Measurements from ENCODE around the gene ARHGEF2. TPM values are rescaled to one million over a fixed set of nuclear protein-coding genes. Genes with fewer than 3 reads are reported as not detected.

ARHGEF2 gene
- total and polyA plus RNA-seq, 2 donors (not counting 1 experiment from before 2014, with no cell fraction given), result 103 to 276 TPM

GRCh38 chr1:155919801-155920200, 58.5 kb downstream of the ARHGEF2 start:
- Histone ChIP-seq H2AFZ (ENCODE audit: low read length) (no peak overlapping the region), H3K9me3 (ENCODE audit: control insufficient read depth, insufficient read depth, low read depth, low read length) (no peaks in the 10 kb centered on the region), H4K20me1 (ENCODE audit: control insufficient read depth, extremely low read depth, insufficient read depth, low read length) (no peaks in the 10 kb centered on the region), H3K4me2 (ENCODE audit: extremely low read depth, insufficient read depth, low read length) (no peak overlapping the region), H3K27ac (ENCODE audit: insufficient read depth, low read length) (no peak overlapping the region), H3K27me3 (ENCODE audit: control insufficient read depth, insufficient read depth, low read length) (no peaks in the 10 kb centered on the region), H3K4me1 (ENCODE audit: control insufficient read depth, extremely low read depth, insufficient read depth, low read length) (no peaks in the 10 kb centered on the region), H3K36me3 (ENCODE audit: control insufficient read depth, insufficient read depth, low read length) (peaks cover 15% of the 10 kb centered on the region), H3K4me3 (replicated peaks in 1 of 4; ENCODE audit: control extremely low read depth in 1 of 4, insufficient read depth in 1 of 4, low read depth in 3 of 4, low read length in 4 of 4) (no peak overlapping the region), H3K79me2 (ENCODE audit: control insufficient read depth, insufficient read depth, low read length) (peaks cover 7% of the 10 kb centered on the region), H3K9ac (ENCODE audit: insufficient read depth, low read length) (no peak overlapping the region)
- TF ChIP-seq EZH2 (IDR thresholded peaks at IDR 0.05; ENCODE audit: low read length, missing control alignments), result no peak
- no peak for TF ChIP-seq CTCF (conservative IDR thresholded peaks at IDR 0.05 in 1 of 2, IDR thresholded peaks at IDR 0.05 in 1 of 2; ENCODE audit: low read depth in 1 of 2, low read length in 2 of 2)
- DNase-seq (ENCODE audit: low read depth in 2 of 2), result no peak

GRCh38 chr1:155918660-155919059, 59.7 kb downstream of the ARHGEF2 start:
- Histone ChIP-seq H3K9ac (ENCODE audit: insufficient read depth, low read length) (no peak overlapping the region), H3K36me3 (ENCODE audit: control insufficient read depth, insufficient read depth, low read length) (peaks cover 17% of the 10 kb centered on the region)

DNA sequence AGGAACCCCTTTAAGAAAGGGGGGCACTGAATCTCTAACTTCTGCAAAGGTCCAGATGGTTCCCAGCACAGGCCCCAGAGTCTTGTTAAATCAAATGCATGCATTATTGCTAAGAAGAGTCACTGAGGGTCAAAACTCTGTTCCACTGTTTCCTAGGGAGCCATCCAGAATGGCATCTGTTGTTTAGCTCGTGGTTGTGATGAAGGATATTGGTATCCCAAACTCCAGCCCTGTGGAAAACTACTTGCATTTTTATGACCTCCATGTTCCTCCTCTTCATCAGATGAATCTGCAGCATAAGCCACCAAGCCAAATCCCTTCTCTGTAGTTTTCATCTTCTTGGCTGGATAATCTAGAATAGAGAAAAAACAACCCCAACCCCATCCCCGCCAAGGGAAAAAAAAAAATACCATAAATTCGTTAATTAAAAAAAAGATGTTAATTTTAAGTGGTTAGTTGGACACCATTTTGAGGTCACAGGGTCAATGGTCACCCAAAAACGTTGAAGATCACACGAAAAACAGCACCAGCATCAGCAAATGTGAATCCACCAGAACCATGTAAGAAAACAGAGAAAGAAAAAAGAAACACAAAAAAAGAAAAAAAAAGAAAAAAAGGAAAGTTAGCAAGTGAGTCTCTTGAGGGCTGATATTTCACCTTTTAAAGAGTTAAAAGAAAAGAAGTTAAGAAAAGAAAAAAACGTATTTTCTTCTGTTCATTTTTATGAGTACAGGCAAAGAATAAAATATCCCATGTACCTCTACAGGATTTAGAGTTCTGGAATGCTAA, 64.2 kb downstream of the ARHGEF2 start:
- Histone ChIP-seq H3K79me2 (ENCODE audit: control insufficient read depth, insufficient read depth, low read length) (peaks cover 14% of the 10 kb centered on the region), H3K27ac (ENCODE audit: insufficient read depth, low read length) (peak overlapping the region; percentile 69), H3K9ac (ENCODE audit: insufficient read depth, low read length) (no peak overlapping the region), H3K4me2 (ENCODE audit: extremely low read depth, insufficient read depth, low read length) (peak overlapping the region; percentile 18), H3K27me3 (ENCODE audit: control insufficient read depth, insufficient read depth, low read length) (no peaks in the 10 kb centered on the region), H2AFZ (ENCODE audit: low read length) (no peak overlapping the region), H4K20me1 (ENCODE audit: control insufficient read depth, extremely low read depth, insufficient read depth, low read length) (no peaks in the 10 kb centered on the region), H3K4me3 (replicated peaks in 1 of 4; ENCODE audit: control extremely low read depth in 1 of 4, insufficient read depth in 1 of 4, low read depth in 3 of 4, low read length in 4 of 4) (no peak overlapping the region), H3K9me3 (ENCODE audit: control insufficient read depth, insufficient read depth, low read depth, low read length) (no peaks in the 10 kb centered on the region), H3K36me3 (ENCODE audit: control insufficient read depth, insufficient read depth, low read length) (peaks cover 12% of the 10 kb centered on the region), H3K4me1 (ENCODE audit: control insufficient read depth, extremely low read depth, insufficient read depth, low read length) (peaks cover 6% of the 10 kb centered on the region)
- no peak for TF ChIP-seq CTCF (conservative IDR thresholded peaks at IDR 0.05 in 1 of 2, IDR thresholded peaks at IDR 0.05 in 1 of 2; ENCODE audit: low read depth in 1 of 2, low read length in 2 of 2)
- TF ChIP-seq EZH2 (IDR thresholded peaks at IDR 0.05; ENCODE audit: low read length, missing control alignments), result no peak
- DNase-seq (ENCODE audit: low read depth in 2 of 2), result peak; percentile 44 to 58

More at GRCh38 chr1:155918660-155919059, 59.7 kb downstream of the ARHGEF2 start:
- H3K79me2 ChIP-seq (ENCODE audit: control insufficient read depth, insufficient read depth, low read length), result peaks cover 7% of the 10 kb centered on the region
- H3K27ac ChIP-seq (ENCODE audit: insufficient read depth, low read length), result no peak overlapping the region
- no peak overlapping the region for H3K4me3 ChIP-seq (replicated peaks in 1 of 4; ENCODE audit: control extremely low read depth in 1 of 4, insufficient read depth in 1 of 4, low read depth in 3 of 4, low read length in 4 of 4)
- H2AFZ ChIP-seq (ENCODE audit: low read length), result no peak overlapping the region
- peaks cover 2% of the 10 kb centered on the region for H3K4me1 ChIP-seq (ENCODE audit: control insufficient read depth, extremely low read depth, insufficient read depth, low read length)
- TF ChIP-seq EZH2 (IDR thresholded peaks at IDR 0.05; ENCODE audit: low read length, missing control alignments), result no peak
- TF ChIP-seq CTCF (conservative IDR thresholded peaks at IDR 0.05 in 1 of 2, IDR thresholded peaks at IDR 0.05 in 1 of 2; ENCODE audit: low read depth in 1 of 2, low read length in 2 of 2), result no peak
- no peaks in the 10 kb centered on the region for H4K20me1 ChIP-seq (ENCODE audit: control insufficient read depth, extremely low read depth, insufficient read depth, low read length)
- no peaks in the 10 kb centered on the region for H3K9me3 ChIP-seq (ENCODE audit: control insufficient read depth, insufficient read depth, low read depth, low read length)
- no peak overlapping the region for H3K4me2 ChIP-seq (ENCODE audit: extremely low read depth, insufficient read depth, low read length)
- no peak for DNase-seq (ENCODE audit: low read depth in 2 of 2)
- H3K27me3 ChIP-seq (ENCODE audit: control insufficient read depth, insufficient read depth, low read length), result no peaks in the 10 kb centered on the region

Data from fibroblast of lung (primary cell).